NCI-H1092 treated with DMSO at 0.1 percent for 48 hours (cell line): ENCODE data around the gene KCNQ1OT1.

Experiments
- DNase-seq: peaks from one replicate; lab custom pipeline; 2025; lab: John Stamatoyannopoulos, UW

KCNQ1OT1 gene

GRCh38 chr11:2737226-2737590, 37.4 kb upstream of the KCNQ1OT1 start:
- no peak for DNase-seq

DNA sequence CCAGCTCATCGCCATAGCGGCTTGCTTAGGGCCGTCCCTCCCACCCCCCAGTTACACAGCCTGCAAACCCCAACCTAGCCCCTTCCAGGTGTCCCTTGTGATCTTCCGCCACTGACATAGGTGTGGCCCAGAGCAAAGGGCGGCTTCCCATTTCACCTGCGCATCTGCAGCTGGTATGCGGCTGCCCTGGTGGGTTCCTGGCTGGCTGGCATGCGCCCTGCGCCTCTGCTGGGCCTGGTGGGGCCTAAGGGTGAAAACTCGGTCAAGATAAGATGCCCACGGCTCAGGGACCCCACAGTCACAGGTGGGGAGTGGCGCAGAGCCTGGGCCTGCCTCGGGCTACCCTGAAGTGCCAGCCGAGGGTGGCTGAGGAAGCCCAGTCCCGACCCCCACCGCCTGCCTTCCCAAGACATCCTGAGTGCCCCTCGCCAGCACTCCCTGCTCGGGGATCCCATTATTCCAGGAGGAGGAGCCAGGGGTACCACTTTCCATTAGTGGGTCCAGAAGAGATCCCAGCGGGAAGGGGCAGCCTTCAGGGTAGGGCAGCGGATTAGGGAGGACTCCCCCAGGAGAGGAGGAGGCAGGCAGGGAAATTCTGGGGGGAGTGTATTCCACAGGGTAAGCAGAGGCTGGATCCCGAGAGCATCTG, 36.9 kb upstream of the KCNQ1OT1 start:
- DNase-seq, result no peak

GRCh38 chr11:2735053-2735589, 35.3 kb upstream of the KCNQ1OT1 start:
- DNase-seq, result no peak

GRCh38 chr11:2734181-2735052, 34.6 kb upstream of the KCNQ1OT1 start:
- DNase-seq, result no peak

DNA sequence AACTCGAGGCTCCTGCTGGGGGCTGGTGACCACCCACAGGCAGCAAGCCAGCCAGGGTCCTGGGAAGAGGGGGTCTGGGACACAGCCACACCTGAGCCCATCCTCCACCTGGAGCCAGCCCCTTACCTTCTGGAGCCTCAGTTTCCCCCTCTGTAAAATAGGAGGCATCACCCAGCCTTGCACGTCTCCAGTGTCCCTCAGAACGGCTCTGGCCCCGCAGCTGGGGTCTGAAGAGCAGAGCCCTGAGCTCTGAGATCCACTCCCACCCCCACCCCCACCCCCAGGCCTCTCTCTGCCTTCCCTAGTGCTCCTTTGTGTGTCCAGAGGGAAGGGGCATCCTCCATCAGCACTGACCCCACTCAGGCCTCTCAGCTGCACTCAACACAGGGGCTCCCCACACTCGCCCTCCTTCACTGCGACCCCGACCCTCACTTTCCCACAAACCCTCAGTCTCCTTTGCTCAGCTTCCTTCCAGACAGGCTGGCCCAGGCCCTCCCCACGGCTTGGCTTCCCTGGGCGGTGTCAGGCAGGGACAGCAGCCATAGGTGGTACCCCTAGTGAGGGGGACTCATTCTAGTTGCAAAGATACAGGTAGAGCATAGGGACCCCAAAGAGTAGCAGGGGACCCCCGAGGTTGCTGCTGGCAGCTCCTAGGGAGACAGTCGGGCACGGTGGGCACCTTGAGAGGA, 33.3 kb upstream of the KCNQ1OT1 start:
- DNase-seq, result no peak

GRCh38 chr11:2732261-2732939, 32.6 kb upstream of the KCNQ1OT1 start:
- no peak for DNase-seq

DNA sequence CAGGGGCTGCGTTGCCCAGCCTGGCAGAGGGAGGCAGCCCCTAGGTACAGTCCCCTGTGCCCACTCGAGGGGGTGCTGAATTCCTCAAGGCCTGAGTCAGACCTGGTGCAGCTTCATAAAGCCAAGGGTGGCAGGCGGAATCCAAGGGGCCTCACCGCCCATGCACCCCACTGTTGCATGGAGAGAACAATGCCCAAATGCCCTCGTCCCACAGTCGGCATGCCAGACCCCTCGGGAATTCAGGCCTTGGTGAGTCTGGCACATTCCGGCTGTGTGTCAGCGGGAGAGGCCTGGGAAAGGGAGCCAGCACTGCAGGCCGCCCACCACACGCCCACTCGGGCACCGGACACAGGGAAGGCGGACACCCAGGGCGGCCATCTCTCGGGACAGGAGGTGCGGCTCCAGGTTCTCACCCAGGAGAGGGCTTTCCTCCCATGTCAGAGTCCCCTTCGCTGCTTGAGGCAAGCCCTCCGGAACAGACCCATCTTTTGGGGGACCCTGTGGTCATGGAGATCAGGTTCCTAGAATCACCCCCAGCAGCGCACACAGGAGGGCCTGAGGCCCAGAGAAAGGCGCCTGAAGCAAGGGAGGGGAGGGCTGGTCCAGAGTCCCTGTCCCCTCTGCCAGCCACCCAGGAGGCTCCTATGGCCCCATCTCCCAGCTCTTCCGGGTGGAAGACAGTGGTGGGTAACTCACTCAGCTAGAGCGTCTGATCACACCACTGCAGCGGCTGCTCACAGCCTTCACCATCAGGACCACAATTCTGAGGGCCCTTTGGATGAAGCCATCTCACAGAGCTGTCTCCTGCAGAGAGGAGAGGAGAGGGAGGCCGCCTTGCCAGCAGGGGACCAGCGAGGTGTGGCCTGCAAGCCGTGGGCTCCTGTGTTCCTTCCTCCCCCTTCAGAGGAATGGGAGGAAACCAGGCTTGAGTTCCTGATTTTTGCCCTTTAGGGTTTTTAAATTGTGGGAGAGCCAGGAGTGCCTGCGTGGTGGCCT, 31.6 kb upstream of the KCNQ1OT1 start:
- DNase-seq, result no peak

DNA sequence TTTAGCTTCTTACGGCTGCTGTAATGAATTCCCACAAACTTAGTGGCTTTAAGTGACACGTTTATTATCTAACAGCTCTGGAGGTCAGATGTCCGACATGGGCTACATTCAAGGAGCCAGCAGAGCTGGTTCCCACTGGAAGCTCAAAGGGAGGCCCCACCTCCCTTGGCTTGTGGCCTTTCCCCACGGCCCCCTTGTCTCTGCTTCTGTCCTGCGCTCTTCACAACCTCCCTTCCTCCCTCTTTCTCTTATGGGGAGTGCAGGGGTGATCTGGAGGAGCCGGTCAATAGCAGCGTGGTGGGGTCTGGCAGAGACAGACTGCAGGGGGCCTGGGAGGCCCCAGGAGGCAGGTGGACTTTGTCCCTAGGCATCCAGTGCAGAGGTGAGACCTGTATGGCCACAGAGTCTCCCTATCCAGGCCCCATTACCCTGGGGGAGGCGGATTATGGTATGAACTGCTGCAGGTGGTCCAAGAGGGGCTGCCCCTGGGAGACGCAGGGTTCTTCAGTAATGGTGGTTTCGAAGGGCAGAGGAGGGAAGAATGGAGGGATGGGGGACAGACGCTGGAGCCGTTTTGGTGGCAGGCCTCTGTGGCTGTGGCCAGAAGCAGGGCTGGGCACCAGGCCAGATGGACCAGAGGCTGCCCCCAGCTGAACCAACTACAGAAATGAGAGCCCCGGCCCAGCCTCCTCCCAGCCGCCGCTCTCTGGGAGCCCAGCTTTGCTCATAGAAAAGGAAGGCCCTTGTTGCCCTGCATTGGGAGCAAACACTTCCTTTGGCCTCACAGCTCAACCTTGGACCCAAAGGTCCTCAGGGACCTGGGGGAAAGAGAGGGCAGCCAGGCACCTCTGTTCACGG, 30.7 kb upstream of the KCNQ1OT1 start:
- no peak for DNase-seq

GRCh38 chr11:2729841-2730240, 30.0 kb upstream of the KCNQ1OT1 start:
- DNase-seq, result no peak

GRCh38 chr11:2728663-2729332, 29.0 kb upstream of the KCNQ1OT1 start:
- DNase-seq, result no peak

DNA sequence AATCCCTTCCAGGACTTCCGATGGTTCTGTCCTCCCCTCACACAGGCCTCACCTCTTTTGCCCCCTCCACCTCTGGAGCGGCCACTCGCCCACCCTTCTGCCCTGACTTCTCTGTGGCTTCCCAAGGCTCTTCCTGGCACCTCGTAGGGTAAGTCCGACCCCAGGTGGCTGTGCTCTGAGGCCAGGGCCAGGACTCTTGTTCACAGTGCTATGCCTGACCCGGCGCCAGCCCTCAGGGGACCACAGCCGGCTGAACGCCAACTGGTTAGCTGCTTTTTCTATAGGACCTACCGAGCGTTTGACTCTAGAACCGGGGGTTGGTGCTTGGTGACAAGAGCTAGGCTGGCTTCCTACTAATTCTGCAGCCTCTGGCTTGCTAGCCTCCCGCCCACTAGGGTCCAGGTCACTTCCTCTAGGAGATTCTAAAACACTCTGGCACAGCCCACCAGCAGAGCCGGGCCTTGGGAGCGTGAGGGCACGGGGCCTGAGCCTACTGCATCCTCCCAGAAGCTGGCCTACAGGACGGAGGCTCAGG, 28.4 kb upstream of the KCNQ1OT1 start:
- DNase-seq, result no peak

DNA sequence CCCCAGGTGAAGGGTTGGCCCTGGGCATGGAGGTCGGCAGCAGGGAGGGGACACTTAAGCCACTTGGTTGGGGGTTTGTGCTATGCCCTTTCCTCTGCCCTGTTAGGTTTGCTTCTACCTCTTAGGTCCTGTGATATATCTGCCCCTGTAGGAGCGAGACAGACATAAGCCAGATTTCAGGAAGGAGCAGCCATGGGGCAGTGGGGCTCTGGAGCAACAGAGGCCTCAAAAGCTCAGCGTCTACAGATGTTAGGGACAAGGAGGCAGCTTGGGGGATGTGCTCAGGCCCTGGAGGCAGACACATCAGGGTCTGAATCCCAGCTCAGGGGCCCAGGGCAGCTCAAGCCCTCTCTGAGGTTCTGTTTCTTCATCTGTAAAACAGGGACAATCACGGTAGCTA, 27.2 kb upstream of the KCNQ1OT1 start:
- DNase-seq, result no peak

DNA sequence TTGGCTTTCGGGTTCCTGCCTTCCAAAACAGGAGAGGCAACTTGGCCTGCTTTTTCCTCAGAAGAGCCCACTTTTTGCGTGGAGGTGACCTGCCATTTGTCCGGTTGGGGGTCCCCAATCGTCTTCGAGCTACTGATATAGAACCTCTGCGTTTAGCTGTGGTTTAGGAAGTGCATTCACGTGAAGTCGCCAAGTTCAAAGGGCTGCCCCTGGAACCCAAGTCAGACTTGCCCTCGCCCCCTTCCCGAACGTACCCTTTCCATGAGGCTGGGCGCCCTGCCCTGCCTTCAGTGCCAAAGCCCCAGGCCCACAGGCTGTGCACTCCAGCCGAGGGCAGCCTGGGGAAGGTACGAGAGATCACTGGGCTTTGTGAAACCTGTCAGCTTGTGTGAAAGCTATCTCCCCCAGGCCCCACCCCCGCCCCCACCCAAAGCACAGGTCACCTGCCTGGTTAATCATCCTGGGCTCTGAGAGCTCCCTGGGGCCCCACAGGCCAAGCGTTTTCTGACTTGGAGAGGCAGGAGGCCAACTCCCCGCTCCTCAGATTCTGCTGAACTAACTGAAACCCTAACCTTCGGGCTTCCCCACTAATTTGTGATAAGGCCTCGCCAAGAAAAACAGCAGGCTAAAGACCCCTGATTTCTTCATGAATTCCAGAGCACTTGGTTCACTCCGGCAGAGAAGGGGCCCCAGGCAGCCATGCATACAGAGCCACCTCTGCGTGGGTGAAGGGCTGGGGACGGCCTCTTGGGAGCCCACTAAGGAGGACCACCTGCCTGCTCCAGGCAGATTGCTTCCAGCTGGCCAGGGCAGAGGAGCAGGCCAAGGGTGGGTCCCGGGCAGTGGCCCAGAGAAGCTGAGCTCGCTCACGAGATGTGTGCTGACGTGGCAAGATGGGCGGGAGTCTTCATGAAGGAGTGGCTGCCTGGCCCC, 25.8 kb upstream of the KCNQ1OT1 start:
- no peak for DNase-seq

- DNase-seq, result no peak
Observed at GRCh38 chr11:2724653-2725367, 25.0 kb upstream of the KCNQ1OT1 start.

GRCh38 chr11:2724104-2724503, 24.3 kb upstream of the KCNQ1OT1 start:
- no peak for DNase-seq

DNA sequence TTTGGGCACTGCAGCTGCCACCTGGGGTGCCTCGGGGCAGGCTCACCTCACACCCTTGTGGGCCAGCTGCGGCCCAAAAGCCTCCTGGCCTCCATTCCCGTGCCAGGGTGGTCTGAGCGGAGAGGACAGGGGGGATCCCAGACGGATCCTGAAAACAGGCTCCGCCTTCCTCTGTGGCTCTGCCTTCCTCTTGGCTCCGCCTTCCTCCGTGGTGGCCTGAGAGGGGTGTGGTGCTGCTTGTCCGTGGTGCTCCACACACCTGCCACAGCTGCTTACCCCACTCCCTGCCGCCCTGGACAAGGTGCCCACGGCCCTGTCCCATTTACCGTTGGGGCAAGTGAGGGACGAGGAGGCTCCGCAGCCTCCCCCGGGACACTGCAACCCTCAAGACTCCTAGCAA, 23.2 kb upstream of the KCNQ1OT1 start:
- DNase-seq, result no peak

DNA sequence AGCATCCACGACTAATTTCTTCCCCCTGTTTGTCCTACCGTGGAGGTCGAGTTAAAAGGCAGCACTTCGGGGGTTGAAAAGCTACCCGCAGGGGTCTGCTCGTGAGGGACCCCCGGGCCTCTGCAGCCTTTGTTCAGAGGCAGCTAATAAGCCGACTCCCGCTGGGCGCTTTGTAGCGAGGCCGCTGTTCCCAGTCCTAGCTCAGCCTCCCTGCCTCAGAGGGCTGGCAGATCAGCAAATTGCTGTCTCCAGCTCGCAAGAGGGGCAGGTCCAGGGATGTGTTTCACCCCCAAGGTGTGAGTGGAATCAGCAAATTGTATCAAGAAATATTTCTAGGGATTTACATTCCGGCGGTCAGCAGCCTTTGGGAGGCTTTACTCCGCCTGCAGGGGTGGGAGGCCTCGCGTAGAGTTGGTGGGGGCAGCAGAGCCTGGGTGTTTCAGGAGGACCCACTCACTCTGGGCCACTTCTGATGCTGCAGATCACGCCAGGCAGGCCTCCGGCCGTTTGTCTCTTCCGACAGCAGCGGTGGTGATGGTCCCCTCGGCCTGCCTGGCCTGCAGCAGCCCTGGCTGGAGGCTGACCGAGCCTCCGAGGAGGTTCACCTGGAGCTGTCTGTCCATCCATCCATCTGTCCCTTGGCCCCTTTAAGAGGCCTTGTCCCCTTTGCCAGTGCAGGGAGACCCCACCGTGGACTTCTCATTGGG, 21.6 kb upstream of the KCNQ1OT1 start:
- no peak for DNase-seq
